ENCODE results near the gene ELF2. TPM values are rescaled to one million over a fixed set of nuclear protein-coding genes. Genes with fewer than 3 reads are reported as not detected.

ELF2 gene
- total RNA-seq, 1 donor from 2014 or later = 44.3 TPM

DNA sequence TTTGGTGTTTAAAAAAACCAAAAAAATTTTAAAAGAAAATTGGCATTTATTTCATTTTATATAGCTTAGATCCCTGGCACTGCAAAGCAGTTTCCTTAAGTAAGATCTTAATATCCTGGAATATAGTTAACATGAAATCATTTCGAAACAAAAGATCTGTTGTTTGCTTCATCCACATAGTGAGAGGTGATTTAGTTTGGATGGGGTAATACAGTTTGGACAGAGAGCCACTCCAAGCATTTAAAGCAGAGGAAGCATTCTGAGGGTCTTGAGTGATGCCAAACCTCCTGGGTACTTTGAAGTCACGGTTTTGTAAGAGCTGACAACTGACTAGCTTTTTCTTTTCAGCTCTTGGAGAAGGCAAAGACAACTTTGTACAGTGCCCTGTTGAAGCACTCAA lies 132.7 kb downstream of the ELF2 start:
- H3K4me3 Mint-ChIP-seq = no peak overlapping the region
- peaks cover 5% of the 10 kb centered on the region for H3K36me3 ChIP-seq

GRCh38 chr4:139042981-139043460 lies 134.0 kb downstream of the ELF2 start:
- Histone ChIP-seq H3K4me1 (peaks cover 3% of the 10 kb centered on the region), H3K79me2 (ENCODE audit: low read depth) (peaks cover 65% of the 10 kb centered on the region), H3K9me3 (ENCODE audit: low read depth) (no peaks in the 10 kb centered on the region), H3K27me3 (no peaks in the 10 kb centered on the region), H3K27ac (no peak overlapping the region), H3K4me3 (no peak overlapping the region), H3K4me2 (no peak overlapping the region), H2AFZ (replicated peaks) (no peak overlapping the region), H3F3A (ENCODE audit: low read depth) (no peaks in the 10 kb centered on the region), H3K36me3 (peaks cover 5% of the 10 kb centered on the region), H3K9ac (no peak overlapping the region), H4K20me1 (ENCODE audit: low read depth) (no peaks in the 10 kb centered on the region)
- Mint-ChIP-seq H3K9me3 (peaks cover 2% of the 10 kb centered on the region), H3K36me3 (peaks cover 37% of the 10 kb centered on the region), H3K4me1 (no peaks in the 10 kb centered on the region), H3K27me3 (ENCODE audit: insufficient read depth, low read depth) (no peaks in the 10 kb centered on the region), H3K4me3 (no peak overlapping the region), H3K27ac (no peak overlapping the region)
- DNase-seq (ENCODE audit: low spot score) = peak; percentile 31
- TF ChIP-seq, protein P1, sequence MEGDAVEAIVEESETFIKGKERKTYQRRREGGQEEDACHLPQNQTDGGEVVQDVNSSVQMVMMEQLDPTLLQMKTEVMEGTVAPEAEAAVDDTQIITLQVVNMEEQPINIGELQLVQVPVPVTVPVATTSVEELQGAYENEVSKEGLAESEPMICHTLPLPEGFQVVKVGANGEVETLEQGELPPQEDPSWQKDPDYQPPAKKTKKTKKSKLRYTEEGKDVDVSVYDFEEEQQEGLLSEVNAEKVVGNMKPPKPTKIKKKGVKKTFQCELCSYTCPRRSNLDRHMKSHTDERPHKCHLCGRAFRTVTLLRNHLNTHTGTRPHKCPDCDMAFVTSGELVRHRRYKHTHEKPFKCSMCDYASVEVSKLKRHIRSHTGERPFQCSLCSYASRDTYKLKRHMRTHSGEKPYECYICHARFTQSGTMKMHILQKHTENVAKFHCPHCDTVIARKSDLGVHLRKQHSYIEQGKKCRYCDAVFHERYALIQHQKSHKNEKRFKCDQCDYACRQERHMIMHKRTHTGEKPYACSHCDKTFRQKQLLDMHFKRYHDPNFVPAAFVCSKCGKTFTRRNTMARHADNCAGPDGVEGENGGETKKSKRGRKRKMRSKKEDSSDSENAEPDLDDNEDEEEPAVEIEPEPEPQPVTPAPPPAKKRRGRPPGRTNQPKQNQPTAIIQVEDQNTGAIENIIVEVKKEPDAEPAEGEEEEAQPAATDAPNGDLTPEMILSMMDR (IDR thresholded peaks at IDR 0.05) = no peak
- TF ChIP-seq EZH2 (IDR thresholded peaks at IDR 0.05) (no peak), EZH2phosphoT487 (IDR thresholded peaks at IDR 0.05) (no peak)

More for the DNA sequence above, 132.7 kb downstream of the ELF2 start:
- H3K27ac Mint-ChIP-seq = no peak overlapping the region
- TF ChIP-seq EZH2phosphoT487 (IDR thresholded peaks at IDR 0.05) (no peak), EZH2 (IDR thresholded peaks at IDR 0.05) (no peak)
- TF ChIP-seq, protein P1 (IDR thresholded peaks at IDR 0.05) = no peak
- H3K4me3 ChIP-seq = no peak overlapping the region
- H3K79me2 ChIP-seq (ENCODE audit: low read depth) = peaks cover 54% of the 10 kb centered on the region
- peaks cover 2% of the 10 kb centered on the region for H3K9me3 Mint-ChIP-seq
- no peaks in the 10 kb centered on the region for H3K4me1 Mint-ChIP-seq
- H3K9me3 ChIP-seq (ENCODE audit: low read depth) = no peaks in the 10 kb centered on the region
- no peak for DNase-seq (ENCODE audit: low spot score)
- no peaks in the 10 kb centered on the region for H3F3A ChIP-seq (ENCODE audit: low read depth)
- H3K27me3 Mint-ChIP-seq (ENCODE audit: insufficient read depth, low read depth) = no peaks in the 10 kb centered on the region
- H3K4me1 ChIP-seq = peaks cover 3% of the 10 kb centered on the region
- no peak overlapping the region for H3K27ac ChIP-seq
- peaks cover 39% of the 10 kb centered on the region for H3K36me3 Mint-ChIP-seq
- H2AFZ ChIP-seq (replicated peaks) = no peak overlapping the region
- no peaks in the 10 kb centered on the region for H4K20me1 ChIP-seq (ENCODE audit: low read depth)
- no peak overlapping the region for H3K4me2 ChIP-seq
- H3K9ac ChIP-seq = no peak overlapping the region
- no peaks in the 10 kb centered on the region for H3K27me3 ChIP-seq

DNA sequence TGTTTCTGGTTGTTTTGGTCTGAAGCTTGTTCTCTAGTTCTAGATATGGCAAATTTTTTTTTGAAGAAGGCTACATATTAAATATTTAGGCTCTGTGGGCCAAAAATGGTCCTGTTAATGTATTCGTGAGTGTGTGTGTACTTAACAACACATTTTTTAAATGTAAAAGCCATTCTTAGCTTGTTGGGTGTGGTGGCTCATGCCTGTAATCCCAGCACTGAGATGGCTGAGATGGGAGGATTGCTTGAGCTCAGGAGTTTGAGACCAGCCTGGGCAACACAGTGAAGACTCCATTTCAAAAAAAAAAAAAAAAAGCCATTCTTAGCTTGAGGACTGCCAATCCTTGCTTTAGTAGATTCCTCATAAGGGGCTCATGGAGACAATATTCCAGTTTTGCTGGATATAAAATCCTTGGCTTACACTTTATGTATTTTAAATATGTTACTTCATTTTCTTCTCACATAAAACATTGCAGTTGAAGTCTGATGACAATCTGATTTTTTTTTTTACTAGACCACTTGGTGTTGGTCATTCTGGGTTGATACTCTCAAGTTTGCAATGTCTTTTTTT lies 138.1 kb downstream of the ELF2 start:
- Histone ChIP-seq H3K79me2 (ENCODE audit: low read depth) (peaks cover 87% of the 10 kb centered on the region), H3K4me3 (no peak overlapping the region), H4K20me1 (ENCODE audit: low read depth) (no peaks in the 10 kb centered on the region), H3K4me2 (no peak overlapping the region), H3K9ac (no peak overlapping the region), H3K27ac (no peak overlapping the region), H3K9me3 (ENCODE audit: low read depth) (no peaks in the 10 kb centered on the region), H3F3A (ENCODE audit: low read depth) (no peaks in the 10 kb centered on the region), H3K36me3 (no peaks in the 10 kb centered on the region), H3K27me3 (no peaks in the 10 kb centered on the region), H3K4me1 (peaks cover 3% of the 10 kb centered on the region), H2AFZ (replicated peaks) (no peak overlapping the region)
- no peaks in the 10 kb centered on the region for H3K27me3 Mint-ChIP-seq (ENCODE audit: insufficient read depth, low read depth)
- H3K4me1 Mint-ChIP-seq = no peaks in the 10 kb centered on the region
- no peak overlapping the region for H3K4me3 Mint-ChIP-seq
- TF ChIP-seq EZH2 (IDR thresholded peaks at IDR 0.05) (no peak), EZH2phosphoT487 (IDR thresholded peaks at IDR 0.05) (no peak)
- TF ChIP-seq, protein P1 (IDR thresholded peaks at IDR 0.05) = no peak
- H3K9me3 Mint-ChIP-seq = peaks cover 2% of the 10 kb centered on the region
- H3K27ac Mint-ChIP-seq = no peak overlapping the region
- H3K36me3 Mint-ChIP-seq = peaks cover 31% of the 10 kb centered on the region
- no peak for DNase-seq (ENCODE audit: low spot score)
